Measurements from ENCODE around the gene OVOL2. TPM values are rescaled to one million over a fixed set of nuclear protein-coding genes. Genes with fewer than 3 reads are reported as not detected.

Gene OVOL2
- total RNA-seq, 1 donor, result not detected

DNA sequence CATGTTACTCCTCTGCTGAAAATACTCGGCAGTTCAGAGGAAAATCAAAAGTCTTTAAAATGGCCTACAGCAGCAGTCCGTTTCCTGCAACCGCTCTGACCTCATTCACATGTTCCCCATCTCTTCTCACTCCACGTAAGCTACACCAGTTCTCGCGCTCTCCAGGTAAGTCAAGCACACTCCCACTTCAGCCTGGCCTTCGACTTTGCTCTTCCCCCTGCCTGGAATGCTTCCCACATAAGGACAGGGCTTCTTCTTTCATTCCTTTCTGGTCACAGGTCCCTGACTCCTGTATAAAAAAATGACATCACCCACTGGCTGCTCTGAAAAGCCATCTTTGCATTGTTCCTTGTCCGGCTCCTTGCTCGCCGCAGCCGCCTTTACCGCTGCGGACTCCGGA lies 46.2 kb downstream of the OVOL2 start:
- Histone ChIP-seq H3K27me3 (ENCODE audit: insufficient read depth, low read length) (no peaks in the 10 kb centered on the region), H3K9me3 (ENCODE audit: low read depth, low read length) (no peaks in the 10 kb centered on the region), H3K4me3 (ENCODE audit: low read length) (no peak overlapping the region), H3K4me1 (ENCODE audit: insufficient read depth, low read length) (no peaks in the 10 kb centered on the region)

DNA sequence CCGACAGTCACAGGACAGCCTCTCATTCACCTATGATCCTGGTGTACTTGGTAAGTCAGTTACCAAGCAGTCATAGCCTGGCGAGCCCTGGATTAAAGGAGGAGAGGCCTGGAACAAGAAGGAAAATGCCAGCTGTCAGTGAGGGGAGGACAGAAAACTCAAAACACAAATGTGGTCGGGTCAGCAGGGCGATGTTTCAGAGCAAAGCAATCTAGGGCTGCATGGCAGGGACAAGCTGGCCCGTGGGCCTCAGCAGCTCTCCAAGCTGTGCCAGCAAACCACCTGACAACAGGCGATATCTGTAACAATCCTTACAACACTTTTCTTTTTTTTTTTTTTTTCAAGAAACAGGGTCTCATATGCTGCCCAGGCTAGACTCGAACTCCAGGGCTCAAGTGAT lies 48.6 kb downstream of the OVOL2 start:
- Histone ChIP-seq H3K4me3 (ENCODE audit: low read length) (no peak overlapping the region), H3K9me3 (ENCODE audit: low read depth, low read length) (no peaks in the 10 kb centered on the region), H3K27me3 (ENCODE audit: insufficient read depth, low read length) (no peaks in the 10 kb centered on the region), H3K4me1 (ENCODE audit: insufficient read depth, low read length) (peaks cover 19% of the 10 kb centered on the region)

- no peaks in the 10 kb centered on the region for H3K9me3 ChIP-seq (ENCODE audit: low read depth, low read length)
- H3K27me3 ChIP-seq (ENCODE audit: insufficient read depth, low read length), result no peaks in the 10 kb centered on the region
- H3K4me3 ChIP-seq (ENCODE audit: low read length), result no peak overlapping the region
- H3K4me1 ChIP-seq (ENCODE audit: insufficient read depth, low read length), result peaks cover 23% of the 10 kb centered on the region
These were observed 50.0 kb downstream of the OVOL2 start for GRCh38 chr20:18007534-18008292.

- H3K4me1 ChIP-seq (ENCODE audit: insufficient read depth, low read length), result peaks cover 23% of the 10 kb centered on the region
- no peaks in the 10 kb centered on the region for H3K9me3 ChIP-seq (ENCODE audit: low read depth, low read length)
- H3K27me3 ChIP-seq (ENCODE audit: insufficient read depth, low read length), result no peaks in the 10 kb centered on the region
- H3K4me3 ChIP-seq (ENCODE audit: low read length), result no peak overlapping the region
These were observed 51.0 kb downstream of the OVOL2 start for GRCh38 chr20:18006684-18007083.

DNA sequence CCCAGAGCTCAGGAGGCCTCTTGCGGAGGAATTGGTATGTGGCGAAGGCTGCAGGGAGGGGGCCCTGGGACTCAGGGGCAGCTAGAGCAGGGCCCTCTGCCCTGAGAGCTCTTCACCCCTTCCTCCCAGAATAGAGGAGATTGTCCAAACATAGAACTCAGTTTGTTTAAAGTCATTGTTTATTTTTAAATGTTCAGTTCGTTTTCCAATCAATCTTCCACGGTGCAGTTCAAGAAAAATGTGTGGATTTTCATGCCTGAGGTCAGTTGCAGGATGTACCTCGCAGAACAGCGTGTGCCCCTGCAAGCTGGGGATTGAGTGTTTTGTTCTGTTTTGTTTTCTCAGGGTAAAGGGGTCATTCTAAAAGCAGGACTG lies 51.7 kb downstream of the OVOL2 start:
- Histone ChIP-seq H3K4me1 (ENCODE audit: insufficient read depth, low read length) (peaks cover 23% of the 10 kb centered on the region), H3K27me3 (ENCODE audit: insufficient read depth, low read length) (no peaks in the 10 kb centered on the region), H3K9me3 (ENCODE audit: low read depth, low read length) (no peaks in the 10 kb centered on the region), H3K4me3 (ENCODE audit: low read length) (no peak overlapping the region)

DNA sequence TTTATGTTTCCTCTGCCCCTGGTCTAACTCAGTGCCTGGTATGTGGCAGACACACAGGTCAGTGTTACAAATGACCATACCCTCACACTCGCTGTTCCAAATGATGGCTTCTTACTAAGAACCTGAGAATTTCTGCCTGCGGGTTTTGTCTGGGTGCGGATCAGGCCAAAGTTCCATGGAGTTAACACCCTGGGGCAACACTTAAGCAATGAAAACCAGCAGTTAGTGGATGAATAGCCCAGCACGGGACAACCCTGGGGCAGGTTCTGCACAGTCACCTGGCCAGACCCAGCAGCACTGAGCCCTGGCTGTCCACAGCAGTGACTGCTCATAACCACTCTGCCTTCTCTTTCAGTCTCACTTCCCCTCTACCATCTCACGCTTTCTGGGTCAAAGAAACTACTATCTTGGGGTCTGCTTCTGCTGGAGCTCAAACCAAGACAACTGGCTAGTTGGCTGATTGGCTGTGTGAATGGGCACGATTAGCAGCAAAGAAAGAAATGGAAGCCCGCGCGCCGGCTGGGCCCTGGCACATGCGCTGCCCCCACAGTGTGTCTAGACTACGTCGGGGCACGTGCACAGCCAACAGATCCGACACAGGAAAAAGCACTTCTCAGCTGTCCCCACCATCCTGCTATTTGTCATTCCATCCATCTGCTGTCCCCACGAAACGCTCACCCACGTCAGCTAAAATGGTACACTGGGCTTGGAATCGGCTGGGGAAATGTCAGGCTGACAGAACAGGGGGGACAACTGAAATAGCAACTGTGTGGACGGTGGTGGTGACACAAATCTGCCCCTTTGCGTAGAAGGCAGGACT lies 52.3 kb downstream of the OVOL2 start:
- Histone ChIP-seq H3K9me3 (ENCODE audit: low read depth, low read length) (no peaks in the 10 kb centered on the region), H3K4me3 (ENCODE audit: low read length) (no peak overlapping the region), H3K27me3 (ENCODE audit: insufficient read depth, low read length) (no peaks in the 10 kb centered on the region), H3K4me1 (ENCODE audit: insufficient read depth, low read length) (peaks cover 23% of the 10 kb centered on the region)

DNA sequence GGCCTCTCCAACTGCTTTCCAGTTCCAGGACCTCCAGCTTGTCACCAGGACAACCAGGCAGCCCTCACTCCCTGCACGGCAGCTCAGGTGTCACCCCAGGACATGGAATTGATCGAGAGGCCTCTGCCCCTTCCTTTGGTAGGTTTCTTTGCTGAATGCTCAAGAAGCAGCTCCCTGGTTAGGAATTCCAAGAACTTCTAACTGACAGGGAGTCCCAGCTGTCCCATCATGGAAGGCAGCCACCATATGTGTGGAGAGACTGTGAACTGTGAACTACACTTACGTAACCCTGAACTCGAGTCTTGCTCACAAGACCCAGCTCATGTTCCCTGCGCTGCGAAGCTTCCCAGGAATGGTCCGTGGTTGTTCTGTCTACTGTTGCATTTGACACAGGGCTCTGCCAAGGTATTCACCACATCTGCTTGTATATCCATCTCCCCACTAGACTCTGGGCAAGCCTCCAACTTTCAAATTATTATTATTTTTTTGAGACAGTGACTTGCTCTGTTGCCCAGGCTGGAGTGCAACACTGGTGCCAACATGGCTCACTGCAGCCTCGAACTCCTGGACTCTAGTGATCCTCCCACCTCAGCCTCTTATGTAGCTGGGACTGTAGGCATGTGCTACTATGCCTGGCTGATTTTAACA lies 53.2 kb downstream of the OVOL2 start:
- Histone ChIP-seq H3K4me3 (ENCODE audit: low read length) (no peak overlapping the region), H3K27me3 (ENCODE audit: insufficient read depth, low read length) (no peaks in the 10 kb centered on the region), H3K4me1 (ENCODE audit: insufficient read depth, low read length) (peaks cover 23% of the 10 kb centered on the region), H3K9me3 (ENCODE audit: low read depth, low read length) (no peaks in the 10 kb centered on the region)

GRCh38 chr20:18003897-18004296 lies 53.8 kb downstream of the OVOL2 start:
- no peaks in the 10 kb centered on the region for H3K27me3 ChIP-seq (ENCODE audit: insufficient read depth, low read length)
- no peaks in the 10 kb centered on the region for H3K9me3 ChIP-seq (ENCODE audit: low read depth, low read length)
- H3K4me3 ChIP-seq (ENCODE audit: low read length), result no peak overlapping the region

GRCh38 chr20:18001131-18001921 lies 56.4 kb downstream of the OVOL2 start:
- H3K4me1 ChIP-seq (ENCODE audit: insufficient read depth, low read length), result peaks cover 24% of the 10 kb centered on the region
- H3K27me3 ChIP-seq (ENCODE audit: insufficient read depth, low read length), result no peaks in the 10 kb centered on the region

More at GRCh38 chr20:18003897-18004296, 53.8 kb downstream of the OVOL2 start:
- peaks cover 23% of the 10 kb centered on the region for H3K4me1 ChIP-seq (ENCODE audit: insufficient read depth, low read length)

DNA sequence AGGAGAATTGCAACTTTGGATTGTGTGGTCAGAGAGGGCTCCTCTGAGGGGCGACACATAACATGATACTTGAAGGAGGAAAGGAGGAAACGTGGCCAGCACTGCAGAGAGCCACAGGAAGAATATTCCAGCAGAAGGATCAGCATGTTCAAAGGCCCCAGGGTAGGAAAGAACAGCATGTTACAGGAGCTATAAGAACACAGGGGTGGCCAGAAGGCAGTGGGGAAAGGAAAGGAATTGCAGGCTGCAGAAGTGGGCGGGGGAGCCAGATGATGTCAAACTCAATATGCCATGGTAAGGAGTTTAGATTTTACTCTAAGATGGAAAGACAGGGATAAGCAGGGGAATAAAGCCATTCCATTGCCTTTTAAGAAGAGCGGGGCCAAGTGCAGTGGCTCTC lies 58.1 kb downstream of the OVOL2 start:
- peaks cover 16% of the 10 kb centered on the region for H3K4me1 ChIP-seq (ENCODE audit: insufficient read depth, low read length)
- no peaks in the 10 kb centered on the region for H3K9me3 ChIP-seq (ENCODE audit: low read depth, low read length)
- no peaks in the 10 kb centered on the region for H3K27me3 ChIP-seq (ENCODE audit: insufficient read depth, low read length)
- no peak overlapping the region for H3K4me3 ChIP-seq (ENCODE audit: low read length)

More at GRCh38 chr20:18001131-18001921, 56.4 kb downstream of the OVOL2 start:
- Histone ChIP-seq H3K4me3 (ENCODE audit: low read length) (no peak overlapping the region), H3K9me3 (ENCODE audit: low read depth, low read length) (no peaks in the 10 kb centered on the region)

- no peaks in the 10 kb centered on the region for H3K27me3 ChIP-seq (ENCODE audit: insufficient read depth, low read length)
- H3K4me1 ChIP-seq (ENCODE audit: insufficient read depth, low read length), result peaks cover 7% of the 10 kb centered on the region
- H3K4me3 ChIP-seq (ENCODE audit: low read length), result no peak overlapping the region
- no peaks in the 10 kb centered on the region for H3K9me3 ChIP-seq (ENCODE audit: low read depth, low read length)
These were observed 59.3 kb downstream of the OVOL2 start for GRCh38 chr20:17998446-17998845.

- H3K9me3 ChIP-seq (ENCODE audit: low read depth, low read length), result no peaks in the 10 kb centered on the region
- no peaks in the 10 kb centered on the region for H3K27me3 ChIP-seq (ENCODE audit: insufficient read depth, low read length)
- peaks cover 7% of the 10 kb centered on the region for H3K4me1 ChIP-seq (ENCODE audit: insufficient read depth, low read length)
- H3K4me3 ChIP-seq (ENCODE audit: low read length), result no peak overlapping the region
These were observed 61.5 kb downstream of the OVOL2 start for GRCh38 chr20:17995967-17996819.

DNA sequence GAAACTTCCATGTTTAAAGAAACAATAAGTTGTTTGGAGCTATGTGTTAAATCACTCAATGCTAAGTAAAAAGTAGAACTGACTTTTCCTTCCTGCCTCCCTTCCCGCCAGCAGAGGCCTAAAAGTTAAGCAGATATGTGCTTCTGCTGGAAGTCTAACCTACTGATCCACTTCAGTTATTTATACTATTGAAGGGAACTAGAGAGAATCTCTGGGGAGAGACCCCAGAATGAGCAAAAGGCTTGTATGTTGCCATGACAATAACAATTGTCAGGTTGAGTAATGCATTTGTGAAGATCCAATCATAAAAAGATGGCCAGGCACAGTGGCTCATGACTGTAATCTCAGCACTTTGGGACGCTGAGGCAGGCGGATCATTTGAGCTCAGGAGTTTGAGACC lies 64.2 kb downstream of the OVOL2 start:
- H3K4me1 ChIP-seq (ENCODE audit: insufficient read depth, low read length), result peaks cover 7% of the 10 kb centered on the region
- H3K9me3 ChIP-seq (ENCODE audit: low read depth, low read length), result no peaks in the 10 kb centered on the region
- no peaks in the 10 kb centered on the region for H3K27me3 ChIP-seq (ENCODE audit: insufficient read depth, low read length)
- H3K4me3 ChIP-seq (ENCODE audit: low read length), result no peak overlapping the region

Measured in mononuclear cell (primary cell).